ENCODE measurements around the gene DUSP5.

The DUSP5 gene

GRCh38 chr10:110533149-110533548, 35.4 kb downstream of the DUSP5 start:
- Histone ChIP-seq H3K27me3 (replicated peaks; ENCODE audit: insufficient read depth, low read length) (no peaks in the 10 kb centered on the region), H3K4me2 (ENCODE audit: low read depth, low read length) (no peak overlapping the region), H3K36me3 (replicated peaks; ENCODE audit: insufficient read depth, low read length) (no peaks in the 10 kb centered on the region), H3K9ac (ENCODE audit: low read length) (no peak overlapping the region), H3F3A (ENCODE audit: insufficient read depth, low read length) (peaks cover 19% of the 10 kb centered on the region), H3K4me3 (ENCODE audit: low read length) (no peak overlapping the region), H3K9me3 (replicated peaks; ENCODE audit: insufficient read depth, low read length) (no peaks in the 10 kb centered on the region), H3K9me2 (replicated peaks; ENCODE audit: insufficient read depth, low read length) (no peaks in the 10 kb centered on the region), H4K20me1 (ENCODE audit: insufficient read depth, low read length) (no peaks in the 10 kb centered on the region), H3K79me2 (ENCODE audit: low read length) (peaks cover 8% of the 10 kb centered on the region), H2AFZ (ENCODE audit: low read length) (no peak overlapping the region), H3K27ac (ENCODE audit: low read length) (no peak overlapping the region), H3K4me1 (ENCODE audit: low read length) (peaks cover 39% of the 10 kb centered on the region)
- no peak for TF ChIP-seq EZH2 (optimal IDR thresholded peaks at IDR 0.05; ENCODE audit: low read depth, low read length)
- DNase-seq: no peak

- DNase-seq: no peak
- Histone ChIP-seq H3K4me2 (ENCODE audit: low read depth, low read length) (no peak overlapping the region), H3K36me3 (replicated peaks; ENCODE audit: insufficient read depth, low read length) (no peaks in the 10 kb centered on the region), H2AFZ (ENCODE audit: low read length) (no peak overlapping the region), H3F3A (ENCODE audit: insufficient read depth, low read length) (peaks cover 5% of the 10 kb centered on the region), H3K4me1 (ENCODE audit: low read length) (peaks cover 30% of the 10 kb centered on the region), H4K20me1 (ENCODE audit: insufficient read depth, low read length) (no peaks in the 10 kb centered on the region), H3K27me3 (replicated peaks; ENCODE audit: insufficient read depth, low read length) (no peaks in the 10 kb centered on the region), H3K27ac (ENCODE audit: low read length) (no peak overlapping the region), H3K9me3 (replicated peaks; ENCODE audit: insufficient read depth, low read length) (no peaks in the 10 kb centered on the region), H3K9ac (ENCODE audit: low read length) (no peak overlapping the region), H3K9me2 (replicated peaks; ENCODE audit: insufficient read depth, low read length) (no peaks in the 10 kb centered on the region), H3K4me3 (ENCODE audit: low read length) (no peak overlapping the region), H3K79me2 (ENCODE audit: low read length) (peaks cover 8% of the 10 kb centered on the region)
- TF ChIP-seq EZH2 (optimal IDR thresholded peaks at IDR 0.05; ENCODE audit: low read depth, low read length) (no peak), EZH2phosphoT487 (IDR thresholded peaks at IDR 0.05; ENCODE audit: low read length) (no peak), CTCF (IDR thresholded peaks at IDR 0.05; ENCODE audit: low read length) (no peak)
Measured at GRCh38 chr10:110534571-110534970, 36.9 kb downstream of the DUSP5 start.

- no peaks in the 10 kb centered on the region for H3K9me3 ChIP-seq (replicated peaks; ENCODE audit: insufficient read depth, low read length)
- H3K9me2 ChIP-seq (replicated peaks; ENCODE audit: insufficient read depth, low read length): no peaks in the 10 kb centered on the region
- H3K4me3 ChIP-seq (ENCODE audit: low read length): no peak overlapping the region
- H2AFZ ChIP-seq (ENCODE audit: low read length): no peak overlapping the region
- H3F3A ChIP-seq (ENCODE audit: insufficient read depth, low read length): peaks cover 10% of the 10 kb centered on the region; the same call in 1 of the 2 replicates
- TF ChIP-seq EZH2phosphoT487 (IDR thresholded peaks at IDR 0.05; ENCODE audit: low read length) (no peak), EZH2 (optimal IDR thresholded peaks at IDR 0.05; ENCODE audit: low read depth, low read length) (no peak), CTCF (IDR thresholded peaks at IDR 0.05; ENCODE audit: low read length) (peak; percentile 42)
- no peaks in the 10 kb centered on the region for H3K36me3 ChIP-seq (replicated peaks; ENCODE audit: insufficient read depth, low read length)
- H3K27ac ChIP-seq (ENCODE audit: low read length): peak overlapping the region; percentile 10; the same call in 1 of the 2 replicates
- no peaks in the 10 kb centered on the region for H3K27me3 ChIP-seq (replicated peaks; ENCODE audit: insufficient read depth, low read length)
- peaks cover 26% of the 10 kb centered on the region for H3K4me1 ChIP-seq (ENCODE audit: low read length)
- no peak overlapping the region for H3K9ac ChIP-seq (ENCODE audit: low read length)
- peak overlapping the region; percentile 51; the same call in 1 of the 2 replicates for H3K4me2 ChIP-seq (ENCODE audit: low read depth, low read length)
- no peaks in the 10 kb centered on the region for H4K20me1 ChIP-seq (ENCODE audit: insufficient read depth, low read length)
- peak; percentile 53 for DNase-seq
- H3K79me2 ChIP-seq (ENCODE audit: low read length): no peaks in the 10 kb centered on the region
Measured at GRCh38 chr10:110535958-110536891, 38.5 kb downstream of the DUSP5 start.

- Histone ChIP-seq H2AFZ (ENCODE audit: low read length) (no peak overlapping the region), H3K4me1 (ENCODE audit: low read length) (peaks cover 26% of the 10 kb centered on the region), H4K20me1 (ENCODE audit: insufficient read depth, low read length) (no peaks in the 10 kb centered on the region), H3K9me3 (replicated peaks; ENCODE audit: insufficient read depth, low read length) (no peaks in the 10 kb centered on the region), H3K4me3 (ENCODE audit: low read length) (no peak overlapping the region), H3K27ac (ENCODE audit: low read length) (no peak overlapping the region), H3K4me2 (ENCODE audit: low read depth, low read length) (no peak overlapping the region), H3K9me2 (replicated peaks; ENCODE audit: insufficient read depth, low read length) (no peaks in the 10 kb centered on the region), H3F3A (ENCODE audit: insufficient read depth, low read length) (peaks cover 10% of the 10 kb centered on the region; the same call in 1 of the 2 replicates), H3K79me2 (ENCODE audit: low read length) (no peaks in the 10 kb centered on the region), H3K36me3 (replicated peaks; ENCODE audit: insufficient read depth, low read length) (no peaks in the 10 kb centered on the region), H3K9ac (ENCODE audit: low read length) (no peak overlapping the region), H3K27me3 (replicated peaks; ENCODE audit: insufficient read depth, low read length) (no peaks in the 10 kb centered on the region)
- TF ChIP-seq CTCF (IDR thresholded peaks at IDR 0.05; ENCODE audit: low read length): no peak
- TF ChIP-seq EZH2phosphoT487 (IDR thresholded peaks at IDR 0.05; ENCODE audit: low read length): no peak
- TF ChIP-seq EZH2 (optimal IDR thresholded peaks at IDR 0.05; ENCODE audit: low read depth, low read length): no peak
- DNase-seq: no peak
Measured at GRCh38 chr10:110539091-110539490, 41.4 kb downstream of the DUSP5 start.
